Erythroblast (primary cell): ENCODE measurements around the gene GRIP1.

Experiments
- GATA1 ChIP-seq: IDR thresholded peaks from 2 replicates; pipeline ENCODE4 v1.6.1; 2011; ENCODE audit warnings: low read depth, mild to moderate bottlenecking, control low read depth, low read length, moderate library complexity
- POLR2A ChIP-seq: IDR thresholded peaks from 2 replicates; pipeline ENCODE4 v1.6.1; 2011; ENCODE audit warnings: mild to moderate bottlenecking, low read length

GRCh38 chr12:66549050-66549389 lies 129.9 kb downstream of the GRIP1 start:
- TF ChIP-seq POLR2A = no peak
- TF ChIP-seq GATA1 = no peak
